AG09309 (cell line): ENCODE measurements around the gene RASL11B.

Source experiments
- DNase-seq: peaks from one replicate; pipeline ENCODE4 v3.0.0-alpha.2; 2010; ENCODE audit warnings: low read depth
- H3K4me3 ChIP-seq: 2 replicates; pipeline ENCODE4 v1.5.1; 2011; ENCODE audit warnings: mild to moderate bottlenecking, low read depth, low read length, moderate library complexity; ENCODE audit not compliant: control insufficient read depth
- TF ChIP-seq, protein P1 (sequence below): IDR thresholded peaks from 2 replicates; pipeline ENCODE4 v1.5.1; 2011; ENCODE audit warnings: mild to moderate bottlenecking, low read depth, low read length, inconsistent platforms; ENCODE audit not compliant: insufficient read depth, control insufficient read depth; ENCODE audit errors: missing control alignments

The RASL11B gene

DNA sequence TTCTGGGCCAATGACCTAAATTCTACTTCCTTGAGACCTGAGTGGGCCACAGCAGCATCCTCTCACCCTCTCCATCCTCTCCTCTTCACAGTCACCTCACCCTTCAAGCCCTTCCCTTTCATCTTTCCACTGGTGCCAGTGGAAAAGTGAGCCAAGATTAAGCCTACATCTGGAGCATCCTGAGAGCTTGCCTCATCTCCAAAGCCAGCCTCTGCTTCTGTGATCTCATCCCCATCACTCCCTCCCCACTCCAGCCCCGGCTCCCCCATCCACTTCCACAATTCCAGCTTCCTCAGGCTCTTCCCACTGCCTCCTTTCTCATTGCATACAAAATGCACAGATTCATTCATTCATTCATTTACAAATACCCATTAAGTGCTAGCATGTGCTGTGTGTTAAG is 10.1 kb upstream of the RASL11B start:
- TF ChIP-seq, protein P1, sequence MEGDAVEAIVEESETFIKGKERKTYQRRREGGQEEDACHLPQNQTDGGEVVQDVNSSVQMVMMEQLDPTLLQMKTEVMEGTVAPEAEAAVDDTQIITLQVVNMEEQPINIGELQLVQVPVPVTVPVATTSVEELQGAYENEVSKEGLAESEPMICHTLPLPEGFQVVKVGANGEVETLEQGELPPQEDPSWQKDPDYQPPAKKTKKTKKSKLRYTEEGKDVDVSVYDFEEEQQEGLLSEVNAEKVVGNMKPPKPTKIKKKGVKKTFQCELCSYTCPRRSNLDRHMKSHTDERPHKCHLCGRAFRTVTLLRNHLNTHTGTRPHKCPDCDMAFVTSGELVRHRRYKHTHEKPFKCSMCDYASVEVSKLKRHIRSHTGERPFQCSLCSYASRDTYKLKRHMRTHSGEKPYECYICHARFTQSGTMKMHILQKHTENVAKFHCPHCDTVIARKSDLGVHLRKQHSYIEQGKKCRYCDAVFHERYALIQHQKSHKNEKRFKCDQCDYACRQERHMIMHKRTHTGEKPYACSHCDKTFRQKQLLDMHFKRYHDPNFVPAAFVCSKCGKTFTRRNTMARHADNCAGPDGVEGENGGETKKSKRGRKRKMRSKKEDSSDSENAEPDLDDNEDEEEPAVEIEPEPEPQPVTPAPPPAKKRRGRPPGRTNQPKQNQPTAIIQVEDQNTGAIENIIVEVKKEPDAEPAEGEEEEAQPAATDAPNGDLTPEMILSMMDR = no peak
- no peak for DNase-seq
- no peak overlapping the region for H3K4me3 ChIP-seq

DNA sequence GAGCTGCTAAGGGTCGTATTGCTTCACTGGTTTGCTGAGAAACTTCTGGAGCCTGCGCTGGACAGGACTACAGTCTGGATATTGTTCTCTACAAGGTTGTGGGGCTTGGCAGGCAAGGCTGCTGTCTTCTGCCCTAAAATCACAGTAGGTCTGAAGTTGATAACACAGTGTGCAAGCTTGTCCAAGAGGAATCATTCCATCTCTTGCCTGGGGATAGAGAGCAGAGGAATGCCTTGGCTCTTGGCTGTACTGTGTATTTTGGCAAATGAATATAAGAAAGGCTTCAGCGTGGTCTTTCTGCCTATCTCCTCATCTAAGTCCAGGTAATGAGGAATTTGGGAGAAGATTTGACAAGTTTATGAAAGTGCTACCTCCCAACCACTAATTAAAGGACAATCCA is 9.4 kb upstream of the RASL11B start:
- H3K4me3 ChIP-seq = no peak overlapping the region
- no peak for DNase-seq
- TF ChIP-seq, protein P1 = no peak

DNA sequence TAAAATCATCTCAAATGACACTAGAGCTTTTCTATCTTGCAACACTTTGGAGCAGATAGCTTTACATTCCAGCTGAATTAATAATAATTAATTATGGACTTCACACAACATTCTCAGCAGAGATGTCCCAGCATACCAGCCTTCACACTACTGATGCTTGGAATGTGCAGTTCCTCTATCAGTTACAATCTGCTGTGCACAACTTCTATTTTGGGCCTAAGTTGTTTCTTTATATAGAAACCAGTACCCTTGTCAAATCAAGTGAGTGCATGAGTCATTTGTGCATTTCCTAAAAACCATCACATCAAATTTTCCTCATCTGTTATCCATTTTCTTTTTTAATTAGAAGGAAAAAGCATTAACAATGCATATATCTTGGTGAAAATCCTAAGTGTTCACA is 8.8 kb upstream of the RASL11B start:
- DNase-seq = peak; percentile 35
- TF ChIP-seq, protein P1 = no peak

GRCh38 chr4:52856801-52857200 is 5.3 kb upstream of the RASL11B start:
- TF ChIP-seq, protein P1 = no peak
- no peak for DNase-seq
- no peak overlapping the region for H3K4me3 ChIP-seq

More for the DNA sequence above, 8.8 kb upstream of the RASL11B start:
- no peak overlapping the region for H3K4me3 ChIP-seq

DNA sequence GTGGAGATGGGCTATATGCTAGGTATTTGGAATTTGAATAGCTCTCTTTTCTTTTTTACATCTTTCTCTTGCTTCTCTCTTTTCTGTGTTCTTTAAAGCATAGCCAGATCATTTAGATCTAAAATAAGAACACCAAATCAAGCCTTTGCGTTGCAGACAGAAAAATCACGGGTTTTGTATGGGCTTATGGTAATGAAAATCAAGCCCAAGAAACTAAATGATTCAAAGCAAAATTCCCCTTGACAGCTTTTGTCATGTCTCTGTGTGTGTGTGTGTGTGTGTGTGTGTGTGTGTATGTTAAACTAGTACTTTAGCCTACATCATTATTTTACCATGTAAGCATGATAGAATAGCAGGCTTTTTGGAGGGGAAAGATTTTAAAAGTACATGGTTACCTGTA is 1.8 kb upstream of the RASL11B start:
- TF ChIP-seq, protein P1 = no peak
- no peak overlapping the region for H3K4me3 ChIP-seq
- DNase-seq = no peak

DNA sequence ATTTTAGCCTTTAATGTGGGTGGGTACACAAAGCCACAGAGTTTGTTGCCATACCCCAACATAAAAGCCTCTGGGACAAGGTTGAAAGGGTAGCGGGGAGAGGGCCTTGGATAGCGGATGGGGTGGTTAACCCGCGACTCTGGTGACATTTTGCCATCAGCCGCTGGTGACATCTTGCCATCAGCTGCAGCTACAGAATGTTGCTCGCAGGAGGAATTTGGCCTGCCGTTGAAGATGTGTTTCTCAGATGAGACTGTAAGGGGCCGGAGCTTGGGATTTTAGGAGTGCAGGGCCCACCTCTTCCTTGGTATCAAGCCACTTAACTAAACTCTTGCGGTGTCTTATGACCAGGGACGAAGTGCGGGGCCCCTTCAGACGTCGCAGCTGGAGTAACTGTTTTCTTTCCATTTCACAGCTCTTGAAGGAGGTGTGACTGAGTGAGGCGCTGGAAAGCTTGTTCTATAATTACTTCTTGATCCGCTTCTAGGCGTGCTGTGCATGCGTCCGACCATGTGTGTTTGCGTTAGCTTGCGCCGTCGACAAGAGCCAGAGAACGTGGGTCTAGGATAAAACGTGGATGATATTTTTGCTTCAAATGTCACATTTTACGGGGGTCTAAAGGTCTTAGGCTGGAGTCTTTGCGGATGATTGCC is 820 bp upstream of the RASL11B start:
- TF ChIP-seq, protein P1 = no peak
- no peak for DNase-seq
- peak overlapping the region; percentile 52 for H3K4me3 ChIP-seq
